ENCODE results near the gene CCDC33.

CCDC33 gene

GRCh38 chr15:74209560-74209958 is 26.6 kb upstream of the CCDC33 start:
- no peak for DNase-seq

DNA sequence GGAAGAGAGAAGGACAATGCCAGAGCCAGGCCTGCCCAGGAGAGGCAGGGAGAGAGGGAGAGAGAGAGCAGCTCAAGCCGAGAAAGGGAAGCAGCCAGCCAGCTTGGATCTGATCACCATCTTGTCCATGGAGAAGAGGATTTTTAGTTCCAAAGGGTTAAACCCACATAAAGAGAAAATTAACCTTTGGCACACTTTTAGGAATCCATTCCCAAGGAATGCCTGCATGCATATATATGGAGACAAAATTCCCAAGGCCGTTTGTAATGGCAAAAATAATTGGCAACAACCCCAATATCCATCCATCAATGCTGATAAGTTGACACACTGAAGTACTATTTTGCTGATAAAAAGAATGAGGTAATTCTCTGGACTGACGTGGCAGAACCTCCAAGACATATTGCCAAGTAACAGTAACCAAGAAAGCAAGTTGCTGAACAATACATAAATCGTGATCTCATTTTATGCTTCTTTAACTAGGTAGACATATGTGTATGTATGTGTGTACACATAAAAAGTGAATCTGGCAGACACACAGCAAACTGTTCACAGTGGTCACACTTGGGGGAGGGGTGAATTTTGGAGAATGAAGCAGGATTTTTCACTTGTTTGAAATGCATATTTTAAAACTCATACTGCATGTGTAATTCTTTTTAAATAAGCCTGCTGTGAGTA is 26.0 kb upstream of the CCDC33 start:
- peak in 1 of 3 experiments; percentile 60 for DNase-seq

DNA sequence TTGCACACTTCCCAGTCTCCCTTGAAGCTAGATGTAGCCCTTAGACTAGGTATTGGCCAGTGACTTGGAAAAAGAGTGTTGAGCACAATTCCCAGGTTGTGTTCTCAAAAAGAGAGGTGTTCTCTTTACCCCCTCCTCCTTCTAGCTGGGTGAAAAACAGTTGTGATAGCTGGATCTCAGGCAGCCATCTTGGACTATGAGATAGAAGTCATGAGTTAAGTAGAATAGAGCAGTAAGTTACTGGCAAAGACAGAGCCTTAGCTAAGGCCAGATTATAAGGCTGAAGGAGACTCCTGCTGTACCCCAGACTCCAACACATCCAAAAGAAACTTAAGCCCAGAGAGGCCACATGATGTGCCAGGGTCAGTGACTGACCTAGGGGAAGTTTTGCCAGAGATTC is 25.4 kb upstream of the CCDC33 start:
- DNase-seq: no peak

- DNase-seq: no peak
Measured at GRCh38 chr15:74211656-74212055, 24.5 kb upstream of the CCDC33 start.

GRCh38 chr15:74212494-74212893 is 23.6 kb upstream of the CCDC33 start:
- no peak for DNase-seq

DNA sequence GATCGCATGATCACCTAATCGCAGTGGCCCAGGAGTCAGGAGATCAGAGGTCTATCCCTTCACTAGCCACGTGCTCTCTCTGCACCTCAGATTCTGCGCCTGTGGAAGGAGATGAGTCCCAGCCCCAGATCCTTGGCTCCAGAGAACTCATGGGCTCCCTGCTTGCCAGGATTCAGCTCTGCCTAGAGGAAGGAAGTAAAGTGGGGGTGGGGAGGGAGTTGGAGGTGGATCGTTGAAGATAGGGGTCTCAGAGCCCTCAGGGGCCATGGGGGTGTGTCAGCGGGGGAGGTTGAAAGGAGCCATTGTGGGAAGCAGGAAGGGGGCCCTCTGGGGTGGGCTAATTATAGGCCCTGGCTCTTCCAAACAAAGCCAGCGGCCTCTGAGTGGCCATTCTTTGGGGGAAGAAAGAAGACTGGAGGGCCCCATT is 22.3 kb upstream of the CCDC33 start:
- peak in 2 of 3 experiments; percentile 55 to 84 for DNase-seq

GRCh38 chr15:74214324-74215021 is 21.7 kb upstream of the CCDC33 start:
- DNase-seq: no peak

DNA sequence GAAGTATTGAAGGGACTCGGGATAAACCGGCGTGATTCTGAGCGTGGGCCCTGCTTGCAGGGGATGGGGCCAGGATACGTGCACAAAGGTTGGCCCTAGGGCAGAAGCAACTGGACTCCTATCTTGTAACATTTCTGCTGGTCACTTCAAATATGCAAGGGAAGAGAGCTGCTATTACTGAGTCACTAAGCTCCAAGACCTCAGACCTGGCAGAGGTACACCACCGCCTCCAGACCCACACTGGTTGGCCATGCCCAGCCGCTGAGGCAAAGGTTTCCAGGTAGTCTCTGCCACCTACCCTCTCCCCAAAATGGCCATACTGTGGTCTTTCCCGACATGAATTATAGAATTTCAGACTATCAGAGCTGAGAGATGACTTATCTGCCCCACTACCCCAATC is 20.2 kb upstream of the CCDC33 start:
- DNase-seq: no peak

DNA sequence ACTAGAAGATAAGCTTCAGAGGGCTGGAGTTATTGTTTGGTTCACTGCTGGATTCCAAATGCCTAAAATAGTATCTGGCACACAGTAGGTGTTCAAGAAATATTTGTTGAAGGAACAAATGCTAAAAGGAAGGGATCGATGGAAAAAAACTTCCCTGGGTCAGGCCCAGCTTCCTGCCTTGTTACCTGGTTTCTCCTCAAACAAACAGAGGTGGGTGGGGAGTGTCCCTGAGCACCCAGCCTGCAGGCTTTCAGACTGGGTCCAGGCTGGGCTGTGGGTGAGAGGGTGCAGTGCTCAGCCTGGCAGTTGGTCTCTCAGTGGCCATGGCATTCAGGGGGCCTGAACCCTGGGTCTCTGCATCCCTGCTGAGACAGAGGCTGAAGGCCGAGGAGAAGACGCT is 19.2 kb upstream of the CCDC33 start:
- DNase-seq: no peak

- DNase-seq: peak in 1 of 3 experiments; percentile 69
Measured at GRCh38 chr15:74217907-74218885, 17.9 kb upstream of the CCDC33 start.

- DNase-seq: peak; percentile 72 to 92 (median 87)
Measured at GRCh38 chr15:74220475-74221248, 15.5 kb upstream of the CCDC33 start.

GRCh38 chr15:74221399-74222239 is 14.5 kb upstream of the CCDC33 start:
- peak in 2 of 3 experiments; percentile 45 to 67 for DNase-seq

GRCh38 chr15:74222240-74223119 is 13.6 kb upstream of the CCDC33 start:
- peak; percentile 23 to 87 (median 79) for DNase-seq

DNA sequence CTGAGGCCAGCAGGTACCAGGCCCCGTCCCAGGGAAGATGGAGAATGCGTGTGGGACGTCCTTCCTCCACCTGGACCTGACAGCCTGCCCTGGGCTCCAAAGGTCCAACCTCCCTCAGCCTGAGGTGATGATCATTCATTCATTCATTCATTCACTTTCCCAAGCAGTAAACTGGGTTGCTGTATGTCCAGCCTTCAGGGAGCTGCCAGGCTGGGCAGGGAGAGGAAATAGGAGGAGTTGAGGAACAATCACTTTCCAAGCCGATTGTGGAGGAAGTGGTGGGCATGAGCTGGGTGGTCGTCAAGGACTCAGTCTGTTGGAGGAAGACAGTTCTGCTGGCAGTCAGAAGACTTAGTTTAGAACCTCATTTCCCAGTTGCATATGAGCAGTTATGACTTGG is 10.2 kb upstream of the CCDC33 start:
- no peak for DNase-seq

DNA sequence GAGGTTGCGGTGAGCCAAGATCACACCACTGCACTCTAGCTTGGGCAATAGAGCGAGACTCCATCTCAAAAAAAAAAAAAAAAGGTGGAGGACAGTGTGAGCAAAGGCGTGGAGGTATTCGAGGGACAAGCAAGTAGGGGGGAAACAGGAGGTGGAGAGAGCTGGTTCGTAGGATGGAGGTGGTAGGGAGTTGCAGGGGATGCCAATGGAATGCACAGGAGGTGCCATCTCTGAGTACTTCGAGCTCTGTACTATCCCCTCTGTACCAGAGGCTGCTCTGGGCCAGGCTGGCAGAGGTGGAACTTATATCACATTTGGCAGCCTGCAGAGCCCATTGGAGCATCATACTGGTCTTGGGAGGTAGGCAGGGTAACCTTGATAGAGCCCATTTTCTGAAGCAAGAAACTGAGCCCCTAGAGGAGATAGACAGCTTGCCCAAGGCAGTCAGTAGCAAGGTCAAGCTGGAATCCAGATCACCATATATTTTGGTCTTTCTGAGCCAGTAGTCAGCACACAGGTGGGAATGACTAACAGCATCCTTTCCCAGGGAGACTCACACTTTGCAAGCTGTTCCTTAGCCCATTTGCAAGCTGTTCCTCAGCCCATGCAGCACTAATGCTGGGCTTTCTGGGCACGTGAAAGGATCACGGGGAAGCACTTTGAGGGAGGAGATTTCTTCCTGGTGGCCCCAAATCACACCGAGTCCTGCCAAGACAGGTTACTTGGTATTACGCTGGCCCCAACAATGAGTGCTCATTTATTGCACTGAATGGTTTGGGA is 9.2 kb upstream of the CCDC33 start:
- DNase-seq: no peak

GRCh38 chr15:74227968-74228722 is 8.0 kb upstream of the CCDC33 start:
- peak; percentile 84 to 94 (median 88) for DNase-seq

DNA sequence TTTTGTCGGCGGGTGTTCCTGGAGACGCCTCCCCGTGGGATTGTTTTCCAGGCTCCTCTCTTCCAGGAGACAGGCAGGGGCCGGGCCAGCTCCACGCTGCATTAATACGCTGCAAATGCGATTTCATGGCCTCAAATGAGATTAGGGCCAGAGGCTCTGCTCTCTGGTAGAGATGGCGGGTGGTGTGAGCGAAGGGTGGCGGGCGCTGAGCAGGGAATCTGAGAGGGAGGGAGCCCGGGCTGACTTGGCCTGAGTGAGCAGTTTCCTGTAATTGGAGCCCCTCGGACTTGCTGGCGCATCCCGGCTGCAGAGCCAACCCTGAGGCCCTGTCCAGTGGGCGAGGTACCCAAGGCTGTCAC is 7.4 kb upstream of the CCDC33 start:
- DNase-seq: peak; percentile 82 to 94 (median 88)

GRCh38 chr15:74229686-74230085 is 6.4 kb upstream of the CCDC33 start:
- DNase-seq: no peak

GRCh38 chr15:74231475-74231874 is 4.7 kb upstream of the CCDC33 start:
- no peak for DNase-seq
